ENCODE data around the gene HOXA4. TPM values are rescaled to one million over a fixed set of nuclear protein-coding genes. Genes with fewer than 3 reads are reported as not detected.

The HOXA4 gene
- polyA plus RNA-seq, 1 donor (not counting 4 experiments of a cell fraction or from before 2014, with no cell fraction given) = 1.5 TPM

DNA sequence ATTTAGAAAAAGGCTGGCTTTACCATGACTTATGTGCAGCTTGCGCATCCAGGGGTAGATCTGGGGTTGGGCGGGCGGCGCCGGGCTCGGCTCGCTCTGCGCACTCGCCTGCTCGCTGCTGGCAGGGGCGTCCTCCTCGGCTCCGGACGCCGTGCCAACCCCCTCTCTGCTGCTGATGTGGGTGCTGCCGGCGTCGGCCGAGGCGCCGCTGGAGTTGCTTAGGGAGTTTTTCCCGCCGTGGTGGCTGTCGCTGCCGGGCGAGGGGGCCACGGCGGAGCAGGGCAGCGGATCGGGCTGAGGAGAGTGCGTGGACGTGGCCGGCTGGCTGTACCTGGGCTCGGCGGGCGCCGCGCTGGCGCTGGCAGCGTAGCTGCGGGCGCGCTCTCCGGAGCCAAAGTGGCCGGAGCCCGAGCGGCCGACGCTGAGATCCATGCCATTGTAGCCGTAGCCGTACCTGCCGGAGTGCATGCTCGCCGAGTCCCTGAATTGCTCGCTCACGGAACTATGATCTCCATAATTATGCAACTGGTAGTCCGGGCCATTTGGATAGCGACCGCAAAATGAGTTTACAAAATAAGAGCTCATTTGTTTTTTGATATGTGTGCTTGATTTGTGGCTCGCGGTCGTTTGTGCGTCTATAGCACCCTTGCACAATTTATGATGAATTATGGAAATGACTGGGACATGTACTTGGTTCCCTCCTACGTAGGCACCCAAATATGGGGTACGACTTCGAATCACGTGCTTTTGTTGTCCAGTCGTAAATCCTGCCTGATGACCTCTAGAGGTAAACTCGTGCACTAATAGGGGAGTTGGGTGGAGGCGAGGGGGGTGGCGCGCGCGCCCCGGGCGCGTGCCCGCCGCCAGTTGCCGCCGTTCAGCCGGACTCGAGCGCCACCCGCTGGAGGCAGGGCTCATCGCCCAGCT is 12.7 kb upstream of the HOXA4 start, which contains the start of gene HOXA5:
Gene HOXA5, minus strand, starts transcription at position 659 of the 927 bp plus-strand sequence. Its CDS starts 74 bp downstream, at position 585.
- TF ChIP-seq, protein P1, sequence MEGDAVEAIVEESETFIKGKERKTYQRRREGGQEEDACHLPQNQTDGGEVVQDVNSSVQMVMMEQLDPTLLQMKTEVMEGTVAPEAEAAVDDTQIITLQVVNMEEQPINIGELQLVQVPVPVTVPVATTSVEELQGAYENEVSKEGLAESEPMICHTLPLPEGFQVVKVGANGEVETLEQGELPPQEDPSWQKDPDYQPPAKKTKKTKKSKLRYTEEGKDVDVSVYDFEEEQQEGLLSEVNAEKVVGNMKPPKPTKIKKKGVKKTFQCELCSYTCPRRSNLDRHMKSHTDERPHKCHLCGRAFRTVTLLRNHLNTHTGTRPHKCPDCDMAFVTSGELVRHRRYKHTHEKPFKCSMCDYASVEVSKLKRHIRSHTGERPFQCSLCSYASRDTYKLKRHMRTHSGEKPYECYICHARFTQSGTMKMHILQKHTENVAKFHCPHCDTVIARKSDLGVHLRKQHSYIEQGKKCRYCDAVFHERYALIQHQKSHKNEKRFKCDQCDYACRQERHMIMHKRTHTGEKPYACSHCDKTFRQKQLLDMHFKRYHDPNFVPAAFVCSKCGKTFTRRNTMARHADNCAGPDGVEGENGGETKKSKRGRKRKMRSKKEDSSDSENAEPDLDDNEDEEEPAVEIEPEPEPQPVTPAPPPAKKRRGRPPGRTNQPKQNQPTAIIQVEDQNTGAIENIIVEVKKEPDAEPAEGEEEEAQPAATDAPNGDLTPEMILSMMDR (optimal IDR thresholded peaks at IDR 0.05 in 1 of 3, IDR thresholded peaks at IDR 0.05 in 1 of 3, conservative IDR thresholded peaks at IDR 0.05 in 1 of 3; ENCODE audit: extremely low read depth in 1 of 3, insufficient read depth in 2 of 3, low read length in 3 of 3) = peak in 2 of 3 experiments; percentile 73 to 78
- TF ChIP-seq EZH2 (IDR thresholded peaks at IDR 0.05; ENCODE audit: low read length) = no peak
- H3K9ac ChIP-seq (ENCODE audit: control insufficient read depth, extremely low read depth, insufficient read depth, low read length) = peak within 1 kb of the TSS; percentile 93
- peak within 1 kb of the TSS; percentile 92 for H3K27ac ChIP-seq (ENCODE audit: control insufficient read depth, insufficient read depth, low read length)
- peak; percentile 89 for DNase-seq (ENCODE audit: low read depth, low spot score)
- no peaks in the 10 kb centered on the region for H3K9me1 ChIP-seq (ENCODE audit: control insufficient read depth, extremely low read depth, insufficient read depth, low read length)
- H3K79me2 ChIP-seq (ENCODE audit: control insufficient read depth, insufficient read depth, low read length) = peaks cover 77% of the 10 kb centered on the region
- H3K4me2 ChIP-seq (ENCODE audit: control insufficient read depth, extremely low read depth, insufficient read depth, low read depth, low read length) = peak within 1 kb of the TSS; percentile 94
- peak; percentile 92 for FAIRE-seq
- dilution Hi-C loops (cut with MboI; ENCODE audit: extremely low pct_ligation_motif_present, low sequenced_read_pairs) = no loop called here
- H2AFZ ChIP-seq (ENCODE audit: control insufficient read depth, low read length) = peak within 1 kb of the TSS; percentile 16
- H3K4me3 ChIP-seq (ENCODE audit: control insufficient read depth in 2 of 3, extremely low read depth in 1 of 3, insufficient read depth in 2 of 3, low read depth in 1 of 3, low read length in 3 of 3) = peak within 1 kb of the TSS; percentile 58 to 93 (median 91)
- H4K20me1 ChIP-seq (ENCODE audit: control insufficient read depth, extremely low read depth, insufficient read depth, low read length) = no peaks in the 10 kb centered on the region
- no peaks in the 10 kb centered on the region for H3K9me3 ChIP-seq (ENCODE audit: control insufficient read depth, low read depth, low read length)
- no peaks in the 10 kb centered on the region for H3K27me3 ChIP-seq (ENCODE audit: control insufficient read depth, extremely low read depth, insufficient read depth, low read length)
- peaks cover 44% of the 10 kb centered on the region for H3K4me1 ChIP-seq (ENCODE audit: control insufficient read depth, extremely low read depth, insufficient read depth, low read length)
- H3K36me3 ChIP-seq (ENCODE audit: control insufficient read depth in 2 of 2, extremely low read depth in 1 of 2, insufficient read depth in 2 of 2, low read length in 2 of 2) = peaks cover 4 to 7% of the 10 kb centered on the region in 2 experiments

DNA sequence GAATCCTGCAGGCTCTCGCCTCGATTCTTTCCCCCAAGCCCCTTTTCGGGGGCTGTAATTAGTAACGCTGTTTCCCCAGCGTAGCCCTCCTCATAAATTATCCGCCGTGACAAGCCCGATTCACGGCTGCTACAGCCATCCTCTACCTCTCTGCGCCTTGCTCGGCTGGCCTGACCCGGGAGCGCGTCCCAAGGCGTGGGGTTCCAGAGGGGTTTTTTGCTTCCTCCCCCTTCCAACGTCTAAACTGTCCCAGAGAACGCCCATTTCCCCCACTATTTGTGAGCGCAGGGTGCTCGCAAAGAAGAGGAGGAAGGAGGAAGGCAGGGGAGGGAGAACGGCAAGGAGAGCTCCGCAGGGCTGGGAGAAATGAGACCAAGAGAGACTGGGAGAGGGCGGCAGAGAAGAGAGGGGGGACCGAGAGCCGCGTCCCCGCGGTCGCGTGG is 12.0 kb upstream of the HOXA4 start:
- Histone ChIP-seq H3K9me1 (ENCODE audit: control insufficient read depth, extremely low read depth, insufficient read depth, low read length) (no peaks in the 10 kb centered on the region), H3K4me1 (ENCODE audit: control insufficient read depth, extremely low read depth, insufficient read depth, low read length) (peaks cover 41% of the 10 kb centered on the region), H3K9ac (ENCODE audit: control insufficient read depth, extremely low read depth, insufficient read depth, low read length) (peak overlapping the region; percentile 93), H3K27ac (ENCODE audit: control insufficient read depth, insufficient read depth, low read length) (peak overlapping the region; percentile 92), H2AFZ (ENCODE audit: control insufficient read depth, low read length) (no peak overlapping the region), H3K4me3 (ENCODE audit: control insufficient read depth in 2 of 3, extremely low read depth in 1 of 3, insufficient read depth in 2 of 3, low read depth in 1 of 3, low read length in 3 of 3) (peak overlapping the region; percentile 58 to 93 (median 91)), H3K4me2 (ENCODE audit: control insufficient read depth, extremely low read depth, insufficient read depth, low read depth, low read length) (peak overlapping the region; percentile 92), H3K79me2 (ENCODE audit: control insufficient read depth, insufficient read depth, low read length) (peaks cover 72% of the 10 kb centered on the region), H3K36me3 (ENCODE audit: control insufficient read depth in 2 of 2, extremely low read depth in 1 of 2, insufficient read depth in 2 of 2, low read length in 2 of 2) (peaks cover 4 to 7% of the 10 kb centered on the region in 2 experiments), H4K20me1 (ENCODE audit: control insufficient read depth, extremely low read depth, insufficient read depth, low read length) (no peaks in the 10 kb centered on the region), H3K27me3 (ENCODE audit: control insufficient read depth, extremely low read depth, insufficient read depth, low read length) (no peaks in the 10 kb centered on the region), H3K9me3 (ENCODE audit: control insufficient read depth, low read depth, low read length) (no peaks in the 10 kb centered on the region)
- no peak for DNase-seq (ENCODE audit: low read depth, low spot score)
- no peak for TF ChIP-seq EZH2 (IDR thresholded peaks at IDR 0.05; ENCODE audit: low read length)
- TF ChIP-seq, protein P1 (optimal IDR thresholded peaks at IDR 0.05 in 1 of 3, IDR thresholded peaks at IDR 0.05 in 1 of 3, conservative IDR thresholded peaks at IDR 0.05 in 1 of 3; ENCODE audit: extremely low read depth in 1 of 3, insufficient read depth in 2 of 3, low read length in 3 of 3) = no peak
- FAIRE-seq = no peak
- dilution Hi-C loops (cut with MboI; ENCODE audit: extremely low pct_ligation_motif_present, low sequenced_read_pairs) = no loop called here
